Stomach (tissue), 9 donors: ENCODE measurements around the gene TMEM30A. TPM values are rescaled to one million over a fixed set of nuclear protein-coding genes. Genes with fewer than 3 reads are reported as not detected.

Experiments used
- DNase-seq, 2 donors: peaks; one replicate each; pipeline versions ENCODE4 v3.0.0 to v3.0.0-alpha.2; 2013 to 2019
- H3K27ac ChIP-seq, 5 donors: fragments of 200-600 bp in 4 of 5; sonication (generic) in 4 of 5; one replicate each; pipeline ENCODE4 v1.5.1; 2013 to 2019; ENCODE audit warnings: mild to moderate bottlenecking in 1 of 5, moderate library complexity in 1 of 5
- H3K27me3 ChIP-seq, 3 donors: fragments of 200-600 bp; sonication (generic); one replicate each; pipeline ENCODE4 v1.5.1; 2017 to 2019; ENCODE audit warnings: mixed run types in 1 of 3
- H3K36me3 ChIP-seq, 4 donors: fragments of 200-600 bp; sonication (generic); 1 replicate in 3 of 4; 2 replicates in 1 of 4; pipeline ENCODE4 v1.5.1; 2016 to 2019
- H3K4me1 ChIP-seq, 4 donors: fragments of 200-600 bp; sonication (generic); one replicate each; pipeline ENCODE4 v1.5.1; 2016 to 2019
- H3K4me3 ChIP-seq, 4 donors: fragments of 200-600 bp; sonication (generic) in 3 of 4; one replicate each; pipeline ENCODE4 v1.5.1; 2016 to 2019; ENCODE audit warnings: mild to moderate bottlenecking in 1 of 4
- H3K9me3 ChIP-seq, 4 donors: fragments of 200-600 bp; sonication (generic); one replicate each; pipeline ENCODE4 v1.5.1; 2016 to 2019
- CTCF ChIP-seq, 7 experiments: fragments of 450-650 bp in 4 of 7; fragments of 200-600 bp in 3 of 7; sonication (generic) in 3 of 7; IDR thresholded peaks; one replicate each; pipeline ENCODE4 v1.5.1; 2016 to 2019; ENCODE audit warnings: antibody characterized with exemption in 7 of 7, control low read depth in 2 of 7, mild to moderate bottlenecking in 1 of 7
- EP300 ChIP-seq: sonication (generic); formaldehyde crosslinking; IDR thresholded peaks from one replicate; pipeline ENCODE4 v1.6.1; 2017; ENCODE audit warnings: antibody characterized with exemption
- POLR2A ChIP-seq, 4 donors: fragments of 450-650 bp; IDR thresholded peaks; one replicate each; pipeline ENCODE4 v1.6.1; 2016; ENCODE audit warnings: antibody characterized with exemption in 4 of 4, control low read depth in 2 of 4, mild to moderate bottlenecking in 1 of 4, moderate library complexity in 1 of 4
- POLR2AphosphoS5 ChIP-seq, 3 donors: sonication (generic); formaldehyde crosslinking; IDR thresholded peaks; one replicate each; pipeline ENCODE4 v1.6.1; 2016; ENCODE audit warnings: antibody characterized with exemption in 3 of 3
- WGBS, 5 donors: extraction: QIAGEN DNeasy Blood & Tissue Kit in 3 of 5; methylation state at CpG; one replicate each; pipeline versions ENCODE4 v1.1.5 to v1.1.7; 2013 to 2018; 5-methylcytosine and 5-hydroxymethylcytosine counted together
- intact Hi-C: fragments of 100-400 bp; cut with DNase I; formaldehyde crosslinking; loops from one replicate; pipeline ENCODE4 v1.15.1; 2023; ENCODE audit warnings: low total_unique reads
- polyA plus RNA-seq, 3 donors: library from polyadenylated mRNA; stranded (reverse); fragments of 200-250 nt; gene quantifications; one replicate each; pipeline ENCODE4 v1.2.3, GENCODE V29; 2013
- total RNA-seq, 5 donors: library from RNA; depleted of rRNA; stranded (reverse); fragments of >200 nt; gene quantifications; one replicate each; pipeline versions ENCODE4 v1.1.0 to v1.2.3, GENCODE V29; 2014 to 2016
- donor health status: healthy with polysubstance abuse.
- donor health status: Bipolar disorder and iron deficiency.
- donor health status: healthy.

The TMEM30A gene
- total and polyA plus RNA-seq, 8 donors: 5.2 to 175 (median 41.2) TPM

GRCh38 chr6:75213112-75213511 is 71.5 kb downstream of the TMEM30A start:
- no peak for DNase-seq
- H3K36me3 ChIP-seq: no peaks in the 10 kb centered on the region
- peaks cover 6 to 23% (median 15%) of the 10 kb centered on the region in 4 donors for H3K4me1 ChIP-seq
- intact Hi-C loops: loop anchor here (5.0 to 10.0 kb wide), 2 partner anchors 1358 to 1476 kb away; no protein-coding TSS in a partner anchor
- peaks cover 0 to 10% (median 8%) of the 10 kb centered on the region in 3 donors for H3K27me3 ChIP-seq
- no peak for TF ChIP-seq POLR2A (IDR thresholded peaks at IDR 0.05)
- H3K4me3 ChIP-seq: no peak overlapping the region
- no peak overlapping the region for H3K27ac ChIP-seq
- no peaks in the 10 kb centered on the region for H3K9me3 ChIP-seq
- 10 to 27% (median 15%) methylated on average over 1 of the region's 1 CpG for WGBS, 5 donors

GRCh38 chr6:75211920-75212590 is 72.5 kb downstream of the TMEM30A start:
- no peaks in the 10 kb centered on the region for H3K9me3 ChIP-seq
- TF ChIP-seq POLR2A (IDR thresholded peaks at IDR 0.05) (no peak), EP300 (no peak)
- no peak overlapping the region for H3K27ac ChIP-seq
- no peak for DNase-seq
- no peak overlapping the region for H3K4me3 ChIP-seq
- intact Hi-C loops: loop anchor here (5.0 to 10.0 kb wide), 2 partner anchors 1357 to 1475 kb away; no protein-coding TSS in a partner anchor
- H3K27me3 ChIP-seq: peaks cover 0 to 21% (median 17%) of the 10 kb centered on the region in 3 donors
- H3K4me1 ChIP-seq: peaks cover 11 to 27% (median 22%) of the 10 kb centered on the region in 4 donors
- 18 to 26% (median 22%) methylated on average over 3 of the region's 3 CpGs for WGBS, 5 donors
- H3K36me3 ChIP-seq: no peaks in the 10 kb centered on the region

GRCh38 chr6:75210885-75211739 is 73.5 kb downstream of the TMEM30A start:
- Histone ChIP-seq H3K36me3 (no peaks in the 10 kb centered on the region), H3K27ac (no peak overlapping the region), H3K9me3 (no peaks in the 10 kb centered on the region), H3K4me3 (no peak overlapping the region), H3K4me1 (peaks cover 18 to 36% (median 31%) of the 10 kb centered on the region in 4 donors), H3K27me3 (peaks cover 0 to 28% (median 26%) of the 10 kb centered on the region in 3 donors)
- WGBS, 5 donors: 20 to 25% (median 23%) methylated on average over 10 of the region's 10 CpGs
- no peak for TF ChIP-seq EP300
- TF ChIP-seq CTCF (IDR thresholded peaks at IDR 0.05): peak in 5 of 7 experiments; percentile 45 to 82 (median 68)
- no peak for TF ChIP-seq POLR2A (IDR thresholded peaks at IDR 0.05)
- TF ChIP-seq POLR2AphosphoS5 (IDR thresholded peaks at IDR 0.05): no peak
- peak; percentile 54 to 86 for DNase-seq
- intact Hi-C loops: loop anchor here (5.0 to 10.0 kb wide), 2 partner anchors 1356 to 1474 kb away; no protein-coding TSS in a partner anchor

- Histone ChIP-seq H3K9me3 (no peaks in the 10 kb centered on the region), H3K27ac (no peak overlapping the region), H3K4me3 (no peak overlapping the region), H3K36me3 (no peaks in the 10 kb centered on the region), H3K4me1 (peaks cover 33 to 55% (median 50%) of the 10 kb centered on the region in 4 donors), H3K27me3 (peaks cover 3 to 46% (median 44%) of the 10 kb centered on the region in 3 donors)
- intact Hi-C loops: loop anchor here (5.0 kb wide), 1 partner anchor 802 kb away; no protein-coding TSS in a partner anchor
- 22 to 31% (median 27%) methylated on average over 7 of the region's 7 CpGs for WGBS, 5 donors
- TF ChIP-seq POLR2A (IDR thresholded peaks at IDR 0.05): no peak
- TF ChIP-seq EP300: no peak
- no peak for TF ChIP-seq POLR2AphosphoS5 (IDR thresholded peaks at IDR 0.05)
- no peak for TF ChIP-seq CTCF (IDR thresholded peaks at IDR 0.05)
- DNase-seq: no peak
Measured at GRCh38 chr6:75209184-75209723, 75.3 kb downstream of the TMEM30A start.
